Left ventricle myocardium inferior (tissue), 1 donor: ENCODE results near the gene IFT43. TPM values are rescaled to one million over a fixed set of nuclear protein-coding genes. Genes with fewer than 3 reads are reported as not detected.

Source experiments
- DNase-seq: peaks from one replicate; pipeline ENCODE4 v3.0.0-alpha.2; 2020
- H3K27ac ChIP-seq: fragments of 200-600 bp; replicated peaks from 2 replicates; pipeline ENCODE4 v1.8.0; 2021
- H3K27me3 ChIP-seq: fragments of 200-600 bp; 2 replicates; pipeline ENCODE4 v1.8.0; 2021; ENCODE audit warnings: low read depth
- H3K36me3 ChIP-seq: fragments of 200-600 bp; 2 replicates; pipeline ENCODE4 v1.8.0; 2021
- H3K4me1 ChIP-seq: fragments of 200-600 bp; 2 replicates; pipeline ENCODE4 v1.8.0; 2021
- H3K4me3 ChIP-seq: fragments of 200-600 bp; 2 replicates; pipeline ENCODE4 v1.8.0; 2021; ENCODE audit warnings: mild to moderate bottlenecking, moderate library complexity
- H3K9me3 ChIP-seq: fragments of 200-600 bp; replicated peaks from 2 replicates; pipeline ENCODE4 v1.8.0; 2021
- CTCF ChIP-seq: fragments of 200-600 bp; IDR thresholded peaks from 2 replicates; pipeline ENCODE4 v1.8.0; 2021; ENCODE audit warnings: antibody characterized with exemption, mild to moderate bottlenecking, borderline replicate concordance
- intact Hi-C: fragments of 100-400 bp; cut with micrococcal nuclease; formaldehyde crosslinking; loops from one replicate; pipeline ENCODE4 v1.11.0; 2022
- total RNA-seq: library from RNA; stranded (reverse); fragmentation: NEBNext Ultra II Directional; extraction: Animal tissue kit (Norgen Biotek cat#: 25700); gene quantifications from one replicate; pipeline ENCODE4 v1.2.1, GENCODE V29; 2021
- donor health status: DM: no; HTN: yes; CAD: no; lungs with severe emphysema.

IFT43 gene
- total RNA-seq, 1 donor from 2014 or later = 29.8 TPM

- Histone ChIP-seq H3K9me3 (no peaks in the 10 kb centered on the region), H3K4me1 (no peaks in the 10 kb centered on the region), H3K27ac (no peak overlapping the region), H3K36me3 (no peaks in the 10 kb centered on the region), H3K27me3 (peaks cover 94% of the 10 kb centered on the region), H3K4me3 (no peak overlapping the region)
- intact Hi-C loops = no loop called here
- DNase-seq = no peak
- TF ChIP-seq CTCF = no peak
These were observed 144.5 kb downstream of the IFT43 start for GRCh38 chr14:76129851-76130576.

- no peaks in the 10 kb centered on the region for H3K9me3 ChIP-seq
- DNase-seq = no peak
- H3K4me1 ChIP-seq = no peaks in the 10 kb centered on the region
- no peaks in the 10 kb centered on the region for H3K36me3 ChIP-seq
- no peak overlapping the region for H3K27ac ChIP-seq
- H3K27me3 ChIP-seq = peaks cover 97% of the 10 kb centered on the region
- TF ChIP-seq CTCF = no peak
- H3K4me3 ChIP-seq = no peak overlapping the region
- intact Hi-C loops = no loop called here
These were observed 145.8 kb downstream of the IFT43 start for GRCh38 chr14:76131071-76131965.

GRCh38 chr14:76133103-76133502 lies 147.5 kb downstream of the IFT43 start:
- Histone ChIP-seq H3K4me3 (no peak overlapping the region), H3K36me3 (no peaks in the 10 kb centered on the region), H3K9me3 (no peaks in the 10 kb centered on the region), H3K27me3 (peaks cover 97% of the 10 kb centered on the region), H3K4me1 (no peaks in the 10 kb centered on the region), H3K27ac (no peak overlapping the region)
- intact Hi-C loops = no loop called here
- TF ChIP-seq CTCF = no peak
- DNase-seq = no peak

Other genes starting within 250 kb of the IFT43 start
- 27.2 TPM for gene TGFB3, start 3.8 kb upstream of the IFT43 start, total RNA-seq
- gene GPATCH2L, start 166.2 kb downstream of the IFT43 start, total RNA-seq = 26.5 TPM